ENCODE measurements around the gene PLSCR2. TPM values are rescaled to one million over a fixed set of nuclear protein-coding genes. Genes with fewer than 3 reads are reported as not detected.
A peak's percentile ranks its signal among the peaks of the same experiment; 100 is the strongest.

PLSCR2 gene
- total and polyA plus RNA-seq, 12 donors, result not detected

- peak in 1 of 2 donors; percentile 11 for DNase-seq
- H3K4me1 ChIP-seq, result peaks cover 0 to 18% (median 9%) of the 10 kb centered on the region in 9 donors
- intact Hi-C loops (cut with DNase I), result loop anchor here in 1 of 10 donors (10.0 kb wide), 1 partner anchor 76 kb away; the partner anchor contains the start of gene PLSCR1
- no peaks in the 10 kb centered on the region for H3K36me3 ChIP-seq
- peaks cover 0 to 6% (median 0%) of the 10 kb centered on the region in 7 donors for H3K27me3 ChIP-seq
- ATAC-seq, result peak in 4 of 8 donors; percentile 14 to 34 (median 25)
- 80 to 81% methylated on average over 10 of the region's 10 CpGs for WGBS, 2 donors
- H3K27ac ChIP-seq, result peak overlapping the region in 8 of 10 donors; percentile 18 to 86 (median 34)
- TF ChIP-seq, protein P1, sequence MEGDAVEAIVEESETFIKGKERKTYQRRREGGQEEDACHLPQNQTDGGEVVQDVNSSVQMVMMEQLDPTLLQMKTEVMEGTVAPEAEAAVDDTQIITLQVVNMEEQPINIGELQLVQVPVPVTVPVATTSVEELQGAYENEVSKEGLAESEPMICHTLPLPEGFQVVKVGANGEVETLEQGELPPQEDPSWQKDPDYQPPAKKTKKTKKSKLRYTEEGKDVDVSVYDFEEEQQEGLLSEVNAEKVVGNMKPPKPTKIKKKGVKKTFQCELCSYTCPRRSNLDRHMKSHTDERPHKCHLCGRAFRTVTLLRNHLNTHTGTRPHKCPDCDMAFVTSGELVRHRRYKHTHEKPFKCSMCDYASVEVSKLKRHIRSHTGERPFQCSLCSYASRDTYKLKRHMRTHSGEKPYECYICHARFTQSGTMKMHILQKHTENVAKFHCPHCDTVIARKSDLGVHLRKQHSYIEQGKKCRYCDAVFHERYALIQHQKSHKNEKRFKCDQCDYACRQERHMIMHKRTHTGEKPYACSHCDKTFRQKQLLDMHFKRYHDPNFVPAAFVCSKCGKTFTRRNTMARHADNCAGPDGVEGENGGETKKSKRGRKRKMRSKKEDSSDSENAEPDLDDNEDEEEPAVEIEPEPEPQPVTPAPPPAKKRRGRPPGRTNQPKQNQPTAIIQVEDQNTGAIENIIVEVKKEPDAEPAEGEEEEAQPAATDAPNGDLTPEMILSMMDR (IDR thresholded peaks at IDR 0.05), result no peak
- no peaks in the 10 kb centered on the region for H3K9me3 ChIP-seq
- H3K4me3 ChIP-seq, result peak overlapping the region in 6 of 10 donors; percentile 57 to 68 (median 65)
Observed at GRCh38 chr3:146468671-146469149, 651 bp downstream of the PLSCR2 start.

- ATAC-seq, result peak in 1 of 8 donors; percentile 41
- peak overlapping the region in 3 of 10 donors; percentile 18 to 86 (median 39) for H3K27ac ChIP-seq
- peaks cover 0 to 6% (median 0%) of the 10 kb centered on the region in 7 donors for H3K27me3 ChIP-seq
- TF ChIP-seq, protein P1 (IDR thresholded peaks at IDR 0.05), result no peak
- intact Hi-C loops (cut with DNase I), result loop anchor here in 1 of 10 donors (10.0 kb wide), 1 partner anchor 77 kb away; the partner anchor contains the start of gene PLSCR1
- DNase-seq, result no peak
- WGBS, 2 donors, result 51% methylated on average over 4 of the region's 4 CpGs
- no peaks in the 10 kb centered on the region for H3K9me3 ChIP-seq
- peaks cover 0 to 18% (median 9%) of the 10 kb centered on the region in 9 donors for H3K4me1 ChIP-seq
- H3K4me3 ChIP-seq, result no peak overlapping the region
- no peaks in the 10 kb centered on the region for H3K36me3 ChIP-seq
Observed at GRCh38 chr3:146468234-146468633, 1.1 kb downstream of the PLSCR2 start.

DNA sequence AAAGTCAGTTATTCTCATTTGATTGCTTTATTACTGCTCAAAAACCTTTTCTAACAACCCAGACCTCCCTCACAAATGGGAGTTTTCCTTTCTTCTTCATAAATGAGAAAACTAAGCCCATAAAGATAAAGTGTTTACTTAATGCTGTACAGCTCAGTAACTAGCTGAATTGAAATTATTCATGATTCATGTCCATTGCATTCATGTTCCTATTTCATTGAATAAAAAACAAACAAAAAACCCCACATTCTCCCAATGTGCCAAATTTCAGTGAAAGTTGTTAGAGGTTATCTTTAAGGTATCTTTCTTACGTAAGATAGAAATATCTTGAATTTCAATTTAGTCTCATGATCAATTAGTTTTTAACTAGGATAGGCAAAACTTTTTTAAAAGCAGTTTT is 2.8 kb downstream of the PLSCR2 start:
- ATAC-seq (no peak), DNase-seq (no peak)
- TF ChIP-seq, protein P1 (IDR thresholded peaks at IDR 0.05), result no peak
- intact Hi-C loops (cut with DNase I), result loop anchor here in 1 of 10 donors (10.0 kb wide), 1 partner anchor 78 kb away; the partner anchor contains the start of gene PLSCR1
- peaks cover 0 to 18% (median 9%) of the 10 kb centered on the region in 9 donors for H3K4me1 ChIP-seq
- no peak overlapping the region for H3K27ac ChIP-seq
- H3K4me3 ChIP-seq, result no peak overlapping the region
- H3K9me3 ChIP-seq, result no peaks in the 10 kb centered on the region
- H3K27me3 ChIP-seq, result peaks cover 0 to 6% (median 0%) of the 10 kb centered on the region in 7 donors
- H3K36me3 ChIP-seq, result no peaks in the 10 kb centered on the region
- 0 to 35% methylated on average over 1 of the region's 1 CpG for WGBS, 2 donors

GRCh38 chr3:146465693-146466465 is 3.5 kb downstream of the PLSCR2 start:
- Histone ChIP-seq H3K4me3 (no peak overlapping the region), H3K27ac (no peak overlapping the region), H3K36me3 (no peaks in the 10 kb centered on the region), H3K27me3 (peaks cover 0 to 6% (median 0%) of the 10 kb centered on the region in 7 donors), H3K4me1 (peaks cover 0 to 18% (median 9%) of the 10 kb centered on the region in 9 donors), H3K9me3 (no peaks in the 10 kb centered on the region)
- TF ChIP-seq, protein P1 (IDR thresholded peaks at IDR 0.05), result no peak
- ATAC-seq (no peak), DNase-seq (no peak)
- WGBS, 2 donors, result 86 to 91% methylated on average over 6 of the region's 6 CpGs
- intact Hi-C loops (cut with DNase I), result loop anchor here in 1 of 10 donors (10.0 kb wide), 1 partner anchor 79 kb away; the partner anchor contains the start of gene PLSCR1

Data from heart right ventricle (tissue), 16 donors.